ENCODE data around the gene SPATA16.
"Not testable (repeated sequence)": the region's sequence is repeated elsewhere in the genome, so short reads cannot be mapped to it uniquely, and the experiment has no call there.

Gene SPATA16

GRCh38 chr3:173058229-173058628 lies 82.8 kb downstream of the SPATA16 start:
- no peak for DNase-seq

GRCh38 chr3:173055228-173055933 lies 85.7 kb downstream of the SPATA16 start:
- DNase-seq, result no peak

GRCh38 chr3:173049360-173049759 lies 91.7 kb downstream of the SPATA16 start:
- DNase-seq, result no peak

GRCh38 chr3:173045770-173046382 lies 95.2 kb downstream of the SPATA16 start:
- DNase-seq, result no peak

- no peak for DNase-seq
Measured at GRCh38 chr3:173044998-173045397, 96.0 kb downstream of the SPATA16 start.

GRCh38 chr3:173043757-173044156 lies 97.3 kb downstream of the SPATA16 start:
- no peak for DNase-seq

GRCh38 chr3:173038484-173038871 lies 102.6 kb downstream of the SPATA16 start:
- DNase-seq, result no peak

GRCh38 chr3:173037840-173038483 lies 103.1 kb downstream of the SPATA16 start:
- no peak for DNase-seq

- no peak for DNase-seq
Measured at GRCh38 chr3:173030273-173030672, 110.8 kb downstream of the SPATA16 start.

GRCh38 chr3:173028351-173028750 lies 112.7 kb downstream of the SPATA16 start:
- no peak for DNase-seq

- DNase-seq, result no peak
Measured at GRCh38 chr3:173027429-173027828, 113.6 kb downstream of the SPATA16 start.

- DNase-seq, result no peak
Measured at GRCh38 chr3:173025941-173026340, 115.1 kb downstream of the SPATA16 start.

GRCh38 chr3:173021547-173022185 lies 119.4 kb downstream of the SPATA16 start:
- DNase-seq, result no peak

- not testable (repeated sequence) for DNase-seq
Measured at GRCh38 chr3:173020128-173020527, 120.9 kb downstream of the SPATA16 start.

- no peak for DNase-seq
Measured at GRCh38 chr3:173019378-173019777, 121.7 kb downstream of the SPATA16 start.

GRCh38 chr3:173018758-173019157 lies 122.3 kb downstream of the SPATA16 start:
- DNase-seq, result no peak

GRCh38 chr3:173013219-173013832 lies 127.7 kb downstream of the SPATA16 start:
- DNase-seq, result no peak

- DNase-seq, result no peak
Measured at GRCh38 chr3:173009410-173009809, 131.6 kb downstream of the SPATA16 start.

GRCh38 chr3:173008978-173009377 lies 132.1 kb downstream of the SPATA16 start:
- DNase-seq, result no peak

GRCh38 chr3:173007079-173007723 lies 133.8 kb downstream of the SPATA16 start:
- DNase-seq, result no peak

GRCh38 chr3:173006006-173006405 lies 135.0 kb downstream of the SPATA16 start:
- DNase-seq, result no peak

- no peak for DNase-seq
Measured at GRCh38 chr3:173004681-173005080, 136.4 kb downstream of the SPATA16 start.

- DNase-seq, result no peak
Measured at GRCh38 chr3:173003956-173004355, 137.1 kb downstream of the SPATA16 start.

Data from SIG-M5 (cell line).